B cell (primary cell): ENCODE measurements around the gene CAMP. TPM values are rescaled to one million over a fixed set of nuclear protein-coding genes. Genes with fewer than 3 reads are reported as not detected.

ENCODE experiments used
- ATAC-seq: fragments of 200-7000 bp; cut with Tn5 transposase; one replicate; pipeline ENCODE4 v1.10.0; 2021; ENCODE audit warnings: low read depth, mild to moderate bottlenecking, moderate number of reproducible peaks, moderate library complexity
- CTCF ChIA-PET: fragments of 350-600 bp; sonication (Branson Sonifier 250); formaldehyde crosslinking; loops from one replicate; lab custom pipeline; 2021; ENCODE audit warnings: antibody characterized with exemption, inconsistent platforms; lab: Charles Lee
- POLR2A ChIA-PET: fragments of 350-600 bp; sonication (Branson Sonifier 250); formaldehyde crosslinking; loops from one replicate; lab custom pipeline; 2021; ENCODE audit warnings: antibody characterized with exemption; lab: Charles Lee
- DNase-seq: peaks from one replicate; pipeline ENCODE4 v3.0.0; 2013
- H2AFZ ChIP-seq: 2 replicates; pipeline ENCODE4 v1.6.1; 2012; ENCODE audit warnings: mild to moderate bottlenecking, low read depth, low read length; ENCODE audit not compliant: insufficient read depth, poor library complexity, severe bottlenecking
- H3K27ac ChIP-seq, 2 donors: 1 replicate in 1 of 2; 2 replicates in 1 of 2; pipeline ENCODE4 v1.5.1; 2012 to 2013; ENCODE audit warnings: low read length in 2 of 2, mild to moderate bottlenecking in 2 of 2, moderate library complexity in 1 of 2
- H3K27me3 ChIP-seq, 4 experiments: fragments of 200-600 bp in 1 of 4; sonication (generic) in 1 of 4; replicated peaks in 1 of 4; 1 replicate in 2 of 4; 2 replicates in 2 of 4; pipeline versions ENCODE4 v1.6.1 to v1.7.0; 2013 to 2016; ENCODE audit warnings: low read length in 3 of 4, mild to moderate bottlenecking in 2 of 4, mixed read lengths in 1 of 4, moderate library complexity in 1 of 4; ENCODE audit not compliant: insufficient read depth in 4 of 4, control insufficient read depth in 3 of 4; ENCODE audit errors: control extremely low read depth in 1 of 4
- H3K36me3 ChIP-seq, 2 experiments: replicated peaks in 1 of 2; 1 replicate in 1 of 2; 2 replicates in 1 of 2; pipeline versions ENCODE4 v1.6.1 to v1.7.1; 2013; ENCODE audit warnings: low read length in 1 of 2; ENCODE audit not compliant: insufficient read depth in 2 of 2, control insufficient read depth in 1 of 2; ENCODE audit errors: control extremely low read depth in 1 of 2, extremely low read depth in 1 of 2
- H3K4me1 ChIP-seq, 2 donors: fragments of 200-600 bp in 1 of 2; sonication (generic) in 1 of 2; 1 replicate in 1 of 2; 2 replicates in 1 of 2; pipeline versions ENCODE4 v1.5.1 to v1.6.1; 2013 to 2017; ENCODE audit warnings: low read length in 2 of 2; ENCODE audit not compliant: control insufficient read depth in 2 of 2, insufficient read depth in 2 of 2
- H3K4me2 ChIP-seq: replicated peaks from 2 replicates; pipeline ENCODE3; 2012; ENCODE audit warnings: mild to moderate bottlenecking, low read depth, low read length; ENCODE audit not compliant: poor library complexity, severe bottlenecking
- H3K4me3 ChIP-seq, 5 experiments: fragments of 200-600 bp in 1 of 5; sonication (generic) in 1 of 5; 1 replicate in 3 of 5; 2 replicates in 2 of 5; pipeline versions ENCODE4 v1.5.1 to v1.7.0; 2011 to 2016; ENCODE audit warnings: low read length in 4 of 5, mild to moderate bottlenecking in 4 of 5, low read depth in 2 of 5, control low read depth in 1 of 5, moderate library complexity in 1 of 5; ENCODE audit not compliant: insufficient read depth in 1 of 5; ENCODE audit errors: control extremely low read depth in 1 of 5, extremely low read depth in 1 of 5
- H3K79me2 ChIP-seq: fragments of 200-600 bp; sonication (generic); one replicate; pipeline ENCODE4 v1.6.0; 2016; ENCODE audit warnings: low read length; ENCODE audit not compliant: control insufficient read depth, insufficient read depth
- H3K9ac ChIP-seq: fragments of 200-600 bp; sonication (generic); 2 replicates; pipeline ENCODE4 v1.6.1; 2017; ENCODE audit warnings: mild to moderate bottlenecking, low read length, moderate library complexity
- H3K9me3 ChIP-seq, 3 donors: one replicate each; pipeline versions ENCODE4 v1.6.1 to v1.7.1; 2013; ENCODE audit warnings: low read length in 2 of 3; ENCODE audit not compliant: control insufficient read depth in 2 of 3, insufficient read depth in 1 of 3; ENCODE audit errors: control extremely low read depth in 1 of 3
- H4K20me1 ChIP-seq: 2 replicates; pipeline ENCODE4 v1.6.0; 2012; ENCODE audit warnings: mild to moderate bottlenecking, low read length; ENCODE audit not compliant: insufficient read depth, control insufficient read depth, poor library complexity, severe bottlenecking
- H3K27ac Mint-ChIP-seq: one replicate; pipeline ENCODE4 v1.8.0; 2021; ENCODE audit warnings: mixed read lengths
- H3K27me3 Mint-ChIP-seq: one replicate; pipeline ENCODE4 v1.8.0; 2021; ENCODE audit warnings: mixed read lengths
- H3K4me1 Mint-ChIP-seq: one replicate; pipeline ENCODE4 v1.8.0; 2021; ENCODE audit warnings: mixed read lengths
- H3K4me3 Mint-ChIP-seq: one replicate; pipeline ENCODE4 v1.8.0; 2021; ENCODE audit warnings: mixed read lengths
- H3K9me3 Mint-ChIP-seq: one replicate; pipeline ENCODE4 v1.8.0; 2022; ENCODE audit warnings: mixed read lengths; ENCODE audit not compliant: insufficient read depth
- EZH2 ChIP-seq: IDR thresholded peaks from 2 replicates; pipeline ENCODE4 v1.6.1; 2012; ENCODE audit warnings: borderline replicate concordance, low read depth, mild to moderate bottlenecking, moderate library complexity, low read length; ENCODE audit not compliant: insufficient read depth, poor library complexity, severe bottlenecking
- WGBS: methylation state at CpG from one replicate; pipeline ENCODE4 v1.1.5; 2013; ENCODE audit warnings: missing lambda C conversion rate; ENCODE audit not compliant: insufficient coverage; 5-methylcytosine and 5-hydroxymethylcytosine counted together
- intact Hi-C: fragments of 100-400 bp; cut with micrococcal nuclease; formaldehyde crosslinking; loops from one replicate; pipeline ENCODE4 v1.10.0; 2022
- polyA plus RNA-seq: library from polyadenylated mRNA; depleted of rRNA; stranded (reverse); fragments of >200 nt; gene quantifications from 2 replicates; pipeline ENCODE4 v1.2.3, GENCODE V29; 2012
- total RNA-seq, 2 donors: library from RNA; stranded (reverse); fragments of 120-200 nt in 1 of 2; gene quantifications; 1 replicate in 1 of 2; 2 replicates in 1 of 2; pipeline versions ENCODE4 v1.2.3 to v1.2.4, GENCODE V29; 2013 to 2022
- TF ChIP-seq, protein P1 (sequence below): fragments of 200-600 bp; IDR thresholded peaks from one replicate; pipeline ENCODE4 v1.8.0; 2022; ENCODE audit warnings: antibody characterized with exemption, mild to moderate bottlenecking

Gene CAMP
- total and polyA plus RNA-seq, 2 donors (not counting 1 experiment from before 2014, with no cell fraction given): 0.30 TPM; not detected in 1

DNA sequence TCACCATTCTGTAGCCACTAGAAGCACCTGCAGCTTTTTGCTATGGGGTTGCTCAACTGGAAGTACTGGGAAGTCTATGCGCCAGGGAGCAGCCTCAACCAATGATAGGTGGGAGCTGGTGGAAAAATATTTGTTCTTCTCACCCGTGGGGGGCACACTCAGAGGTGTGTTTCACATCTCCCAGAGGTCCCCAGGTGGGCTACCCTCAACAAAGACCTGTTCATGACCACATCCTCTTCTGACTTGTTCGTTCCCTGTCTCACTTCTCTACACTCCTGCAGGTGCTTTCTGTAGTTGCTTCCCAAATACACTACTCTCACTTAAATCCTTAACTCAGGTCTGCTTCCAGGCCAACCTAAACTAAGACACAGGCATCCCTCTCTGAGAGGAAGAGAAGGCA lies 3.6 kb downstream of the CAMP start:
- no peaks in the 10 kb centered on the region for H3K27me3 ChIP-seq
- POLR2A ChIA-PET: interaction anchor here (1.4 kb wide), 1 partner anchor 14 kb away, joined by 3 read pairs; the partner anchor contains the start of gene ZNF589
- H3K27me3 Mint-ChIP-seq: no peaks in the 10 kb centered on the region
- H3K4me1 Mint-ChIP-seq: peaks cover 63% of the 10 kb centered on the region
- H3K4me1 ChIP-seq: peaks cover 56 to 68% of the 10 kb centered on the region in 2 donors
- CTCF ChIA-PET: interaction anchor here (0.5 to 0.8 kb wide), 2 partner anchors 22 to 174 kb away, joined by 3 read pairs; no protein-coding TSS in a partner anchor
- H3K27ac ChIP-seq: peak overlapping the region; percentile 34 to 52
- no peaks in the 10 kb centered on the region for H3K9me3 Mint-ChIP-seq
- no peaks in the 10 kb centered on the region for H3K79me2 ChIP-seq
- intact Hi-C loops: no loop called here
- H3K36me3 ChIP-seq: no peaks in the 10 kb centered on the region
- H3K4me3 Mint-ChIP-seq: peak overlapping the region; percentile 7
- ATAC-seq (no peak), DNase-seq (peak; percentile 57)
- no peaks in the 10 kb centered on the region for H4K20me1 ChIP-seq
- no peak overlapping the region for H3K9ac ChIP-seq
- no peak overlapping the region for H2AFZ ChIP-seq
- no peak overlapping the region for H3K4me3 ChIP-seq
- H3K9me3 ChIP-seq: peaks cover 0 to 7% (median 0%) of the 10 kb centered on the region in 3 donors
- TF ChIP-seq EZH2: no peak
- TF ChIP-seq, protein P1, sequence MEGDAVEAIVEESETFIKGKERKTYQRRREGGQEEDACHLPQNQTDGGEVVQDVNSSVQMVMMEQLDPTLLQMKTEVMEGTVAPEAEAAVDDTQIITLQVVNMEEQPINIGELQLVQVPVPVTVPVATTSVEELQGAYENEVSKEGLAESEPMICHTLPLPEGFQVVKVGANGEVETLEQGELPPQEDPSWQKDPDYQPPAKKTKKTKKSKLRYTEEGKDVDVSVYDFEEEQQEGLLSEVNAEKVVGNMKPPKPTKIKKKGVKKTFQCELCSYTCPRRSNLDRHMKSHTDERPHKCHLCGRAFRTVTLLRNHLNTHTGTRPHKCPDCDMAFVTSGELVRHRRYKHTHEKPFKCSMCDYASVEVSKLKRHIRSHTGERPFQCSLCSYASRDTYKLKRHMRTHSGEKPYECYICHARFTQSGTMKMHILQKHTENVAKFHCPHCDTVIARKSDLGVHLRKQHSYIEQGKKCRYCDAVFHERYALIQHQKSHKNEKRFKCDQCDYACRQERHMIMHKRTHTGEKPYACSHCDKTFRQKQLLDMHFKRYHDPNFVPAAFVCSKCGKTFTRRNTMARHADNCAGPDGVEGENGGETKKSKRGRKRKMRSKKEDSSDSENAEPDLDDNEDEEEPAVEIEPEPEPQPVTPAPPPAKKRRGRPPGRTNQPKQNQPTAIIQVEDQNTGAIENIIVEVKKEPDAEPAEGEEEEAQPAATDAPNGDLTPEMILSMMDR: no peak
- WGBS: 0% methylated on average over 1 of the region's 3 CpGs
- H3K4me2 ChIP-seq: peak overlapping the region; percentile 40
- peak overlapping the region; percentile 66 for H3K27ac Mint-ChIP-seq

DNA sequence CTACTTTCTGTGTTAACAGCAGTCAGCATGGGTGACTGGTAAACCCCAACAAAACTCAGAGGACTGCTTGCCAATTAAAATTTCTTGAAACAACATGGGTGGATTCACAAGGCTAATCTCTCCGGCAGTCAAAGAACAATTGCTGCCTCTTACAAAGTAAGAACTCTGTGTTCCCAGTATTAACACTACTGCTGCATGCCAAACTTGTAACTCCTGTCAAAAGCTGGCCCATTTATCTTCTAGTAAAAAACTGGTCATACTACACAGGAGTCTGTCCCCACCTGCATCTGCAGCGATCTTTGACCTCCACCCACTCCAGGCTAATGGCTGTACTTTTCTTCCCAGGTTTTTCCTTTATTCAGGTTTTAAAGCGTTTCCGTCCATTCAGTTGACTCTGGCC lies 8.9 kb downstream of the CAMP start:
- WGBS: 77% methylated on average over 4 of the region's 4 CpGs
- no peak for ATAC-seq
- H3K27me3 Mint-ChIP-seq: no peaks in the 10 kb centered on the region
- peak overlapping the region; percentile 56 for H3K4me3 Mint-ChIP-seq
- H3K79me2 ChIP-seq: no peaks in the 10 kb centered on the region
- H3K36me3 ChIP-seq: no peaks in the 10 kb centered on the region
- H3K27ac ChIP-seq: no peak overlapping the region
- POLR2A ChIA-PET: no interaction called here
- no peaks in the 10 kb centered on the region for H3K9me3 Mint-ChIP-seq
- peak overlapping the region; percentile 42 for H3K27ac Mint-ChIP-seq
- no peaks in the 10 kb centered on the region for H4K20me1 ChIP-seq
- DNase-seq: no peak
- H3K4me1 Mint-ChIP-seq: peaks cover 32% of the 10 kb centered on the region
- intact Hi-C loops: loop anchor here (1.0 kb wide), 2 partner anchors 204 to 316 kb away; no protein-coding TSS in a partner anchor
- TF ChIP-seq, protein P1: no peak
- TF ChIP-seq EZH2: no peak
- CTCF ChIA-PET: interaction anchor here (0.7 to 7.7 kb wide), 4 partner anchors 168 to 755 kb away, joined by 3 to 59 read pairs (median 4); partner anchors contain the start of genes CCDC51 and TMA7
- H3K9ac ChIP-seq: no peak overlapping the region
- H3K4me3 ChIP-seq: no peak overlapping the region
- H3K9me3 ChIP-seq: no peaks in the 10 kb centered on the region
- H3K4me1 ChIP-seq: peaks cover 16 to 29% of the 10 kb centered on the region in 2 donors
- no peaks in the 10 kb centered on the region for H3K27me3 ChIP-seq
- H3K4me2 ChIP-seq: no peak overlapping the region
- no peak overlapping the region for H2AFZ ChIP-seq
